ENCODE data around the gene SOCS4. TPM values are rescaled to one million over a fixed set of nuclear protein-coding genes. Genes with fewer than 3 reads are reported as not detected.

The SOCS4 gene
- total RNA-seq, 2 experiments from 2014 or later = 19.5 to 20.7 TPM

DNA sequence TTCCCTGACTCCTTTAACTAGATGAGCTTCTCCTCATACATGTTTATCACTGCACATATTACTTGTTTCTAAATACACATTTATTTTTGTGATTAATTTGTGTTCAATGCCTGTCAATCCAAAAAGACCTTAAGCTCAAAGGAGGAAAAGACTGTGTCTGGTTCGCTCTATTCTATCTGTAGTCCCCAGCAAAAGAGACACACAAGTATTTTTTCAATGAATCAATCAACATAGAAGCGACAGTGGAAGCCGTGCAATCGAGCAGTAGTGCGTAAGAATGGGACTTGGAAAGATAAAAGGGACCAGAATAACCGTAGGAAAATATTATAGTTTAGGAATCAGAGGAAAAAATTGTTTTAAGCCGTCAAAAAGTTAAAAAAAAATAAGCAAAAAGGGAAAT lies 1.1 kb upstream of the SOCS4 start:
- Mint-ChIP-seq H3K4me3 (peak overlapping the region; percentile 91), H3K9me3 (no peaks in the 10 kb centered on the region), H3K4me1 (ENCODE audit: low read depth) (peaks cover 54% of the 10 kb centered on the region), H3K36me3 (ENCODE audit: low read depth) (peaks cover 9% of the 10 kb centered on the region), H3K27me3 (no peaks in the 10 kb centered on the region), H3K27ac (peak overlapping the region; percentile 88)
- DNase-seq (no peak), ATAC-seq (ENCODE audit: poor library complexity) (no peak)
- Histone ChIP-seq H3K4me1 (ENCODE audit: insufficient read depth, low read length) (peaks cover 9% of the 10 kb centered on the region), H3K36me3 (ENCODE audit: insufficient read depth, low read length) (no peaks in the 10 kb centered on the region), H3K27ac (ENCODE audit: low read depth in 1 of 2, low read length in 2 of 2) (no peak overlapping the region), H3K4me3 (ENCODE audit: low read length) (no peak overlapping the region), H3K9me3 (ENCODE audit: control insufficient read depth in 1 of 2, insufficient read depth in 1 of 2, low read length in 2 of 2) (no peaks in the 10 kb centered on the region), H3K27me3 (ENCODE audit: control insufficient read depth in 1 of 2, insufficient read depth in 2 of 2, low read length in 2 of 2) (no peaks in the 10 kb centered on the region)
- TF ChIP-seq, protein P1, sequence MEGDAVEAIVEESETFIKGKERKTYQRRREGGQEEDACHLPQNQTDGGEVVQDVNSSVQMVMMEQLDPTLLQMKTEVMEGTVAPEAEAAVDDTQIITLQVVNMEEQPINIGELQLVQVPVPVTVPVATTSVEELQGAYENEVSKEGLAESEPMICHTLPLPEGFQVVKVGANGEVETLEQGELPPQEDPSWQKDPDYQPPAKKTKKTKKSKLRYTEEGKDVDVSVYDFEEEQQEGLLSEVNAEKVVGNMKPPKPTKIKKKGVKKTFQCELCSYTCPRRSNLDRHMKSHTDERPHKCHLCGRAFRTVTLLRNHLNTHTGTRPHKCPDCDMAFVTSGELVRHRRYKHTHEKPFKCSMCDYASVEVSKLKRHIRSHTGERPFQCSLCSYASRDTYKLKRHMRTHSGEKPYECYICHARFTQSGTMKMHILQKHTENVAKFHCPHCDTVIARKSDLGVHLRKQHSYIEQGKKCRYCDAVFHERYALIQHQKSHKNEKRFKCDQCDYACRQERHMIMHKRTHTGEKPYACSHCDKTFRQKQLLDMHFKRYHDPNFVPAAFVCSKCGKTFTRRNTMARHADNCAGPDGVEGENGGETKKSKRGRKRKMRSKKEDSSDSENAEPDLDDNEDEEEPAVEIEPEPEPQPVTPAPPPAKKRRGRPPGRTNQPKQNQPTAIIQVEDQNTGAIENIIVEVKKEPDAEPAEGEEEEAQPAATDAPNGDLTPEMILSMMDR (IDR thresholded peaks at IDR 0.05) = no peak
- intact Hi-C loops (cut with DNase I, micrococcal nuclease) = loop anchor here (2.0 to 10.0 kb wide), 5 partner anchors 25 to 559 kb away; partner anchors contain the start of genes DLGAP5 (in 1 of the 2), GCH1 (in 1 of the 2), KTN1 (in 1 of the 2) and MAPK1IP1L (in 1 of the 2)
- CTCF ChIA-PET = interaction anchor here (0.9 to 4.0 kb wide), 4 partner anchors 8 to 144 kb away, joined by 3 to 55 read pairs (median 4); partner anchors contain the start of gene MAPK1IP1L
- POLR2A ChIA-PET = interaction anchor here (1.7 to 2.4 kb wide), 2 partner anchors 26 to 144 kb away, joined by 12 to 58 read pairs; partner anchors contain the start of gene MAPK1IP1L

DNA sequence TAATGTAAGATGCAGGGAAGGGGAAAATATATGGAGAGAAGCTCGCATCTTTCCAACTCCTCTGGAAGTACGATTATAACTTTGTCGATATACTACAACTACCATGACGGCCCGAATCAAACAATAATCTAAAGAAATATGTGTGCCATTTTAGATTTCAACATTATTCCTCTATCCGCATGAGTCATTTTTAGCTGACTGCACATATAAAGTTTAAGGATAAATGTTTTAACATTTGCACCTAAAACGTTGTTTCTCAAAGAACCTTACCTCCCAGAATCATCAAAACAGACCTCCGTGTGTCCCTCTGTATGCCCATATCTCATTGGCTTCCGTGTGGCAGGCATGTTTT lies 619 bp upstream of the SOCS4 start:
- TF ChIP-seq, protein P1 (IDR thresholded peaks at IDR 0.05) = no peak
- no peak for ATAC-seq (ENCODE audit: poor library complexity)
- H3K27me3 Mint-ChIP-seq = no peaks in the 10 kb centered on the region
- intact Hi-C loops (cut with DNase I, micrococcal nuclease) = loop anchor here (2.0 to 10.0 kb wide), 5 partner anchors 24 to 558 kb away; partner anchors contain the start of genes DLGAP5 (in 1 of the 2), GCH1 (in 1 of the 2), KTN1 (in 1 of the 2) and MAPK1IP1L (in 1 of the 2)
- H3K27ac Mint-ChIP-seq = peak overlapping the region; percentile 88
- H3K9me3 Mint-ChIP-seq = no peaks in the 10 kb centered on the region
- Histone ChIP-seq H3K9me3 (ENCODE audit: control insufficient read depth in 1 of 2, insufficient read depth in 1 of 2, low read length in 2 of 2) (no peaks in the 10 kb centered on the region), H3K4me3 (ENCODE audit: low read length) (peak overlapping the region; percentile 79), H3K27me3 (ENCODE audit: control insufficient read depth in 1 of 2, insufficient read depth in 2 of 2, low read length in 2 of 2) (no peaks in the 10 kb centered on the region), H3K36me3 (ENCODE audit: insufficient read depth, low read length) (no peaks in the 10 kb centered on the region), H3K4me1 (ENCODE audit: insufficient read depth, low read length) (peaks cover 9% of the 10 kb centered on the region), H3K27ac (ENCODE audit: low read depth in 1 of 2, low read length in 2 of 2) (peak overlapping the region; percentile 78 to 87)
- peaks cover 58% of the 10 kb centered on the region for H3K4me1 Mint-ChIP-seq (ENCODE audit: low read depth)
- H3K4me3 Mint-ChIP-seq = peak overlapping the region; percentile 91
- ChIA-PET CTCF (interaction anchor here (0.7 to 4.0 kb wide), 10 partner anchors 8 to 145 kb away, joined by 3 to 55 read pairs (median 4); partner anchors contain the start of gene MAPK1IP1L), POLR2A (interaction anchor here (0.8 to 2.4 kb wide), 12 partner anchors 11 to 1092 kb away, joined by 3 to 58 read pairs (median 4); partner anchors contain the start of genes CGRRF1, DLGAP5, GCH1 and MAPK1IP1L)
- H3K36me3 Mint-ChIP-seq (ENCODE audit: low read depth) = peaks cover 12% of the 10 kb centered on the region
- DNase-seq = no peak

DNA sequence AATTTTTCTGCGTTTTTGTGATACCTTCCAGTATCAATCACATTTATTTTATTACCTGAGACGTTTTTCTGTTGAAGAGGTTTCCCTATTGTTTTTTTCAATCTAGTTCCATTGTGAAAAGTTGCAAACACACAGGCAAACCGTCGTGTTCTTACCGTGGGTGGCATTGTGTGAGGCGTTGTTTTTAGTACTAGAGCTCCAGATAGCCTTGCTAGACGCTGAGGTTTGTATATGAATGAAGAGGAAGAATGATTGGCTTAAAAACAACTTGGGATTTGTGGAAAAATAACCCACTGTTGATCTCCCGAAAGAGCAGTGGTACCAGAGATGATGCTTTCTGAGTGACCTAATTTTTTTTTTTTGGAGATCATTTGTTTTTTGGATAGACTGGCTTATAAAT lies 1.0 kb downstream of the SOCS4 start:
- no peaks in the 10 kb centered on the region for H3K9me3 Mint-ChIP-seq
- H3K36me3 ChIP-seq (ENCODE audit: insufficient read depth, low read length) = peaks cover 3% of the 10 kb centered on the region
- DNase-seq (no peak), ATAC-seq (ENCODE audit: poor library complexity) (no peak)
- peaks cover 16% of the 10 kb centered on the region for H3K36me3 Mint-ChIP-seq (ENCODE audit: low read depth)
- ChIA-PET POLR2A (interaction anchor here (1.2 kb wide), 1 partner anchor 23 kb away, joined by 6 read pairs; the partner anchor contains the start of gene MAPK1IP1L), CTCF (interaction anchor here (1.2 to 4.0 kb wide), 3 partner anchors 16 to 254 kb away, joined by 3 to 55 read pairs (median 16); partner anchors contain the start of gene MAPK1IP1L)
- no peaks in the 10 kb centered on the region for H3K9me3 ChIP-seq (ENCODE audit: control insufficient read depth in 1 of 2, insufficient read depth in 1 of 2, low read length in 2 of 2)
- H3K4me3 ChIP-seq (ENCODE audit: low read length) = peak overlapping the region; percentile 79
- TF ChIP-seq, protein P1 (IDR thresholded peaks at IDR 0.05) = no peak
- peaks cover 62% of the 10 kb centered on the region for H3K4me1 Mint-ChIP-seq (ENCODE audit: low read depth)
- peak overlapping the region; percentile 88 for H3K27ac Mint-ChIP-seq
- H3K27me3 Mint-ChIP-seq = no peaks in the 10 kb centered on the region
- peaks cover 9% of the 10 kb centered on the region for H3K4me1 ChIP-seq (ENCODE audit: insufficient read depth, low read length)
- no peaks in the 10 kb centered on the region for H3K27me3 ChIP-seq (ENCODE audit: control insufficient read depth in 1 of 2, insufficient read depth in 2 of 2, low read length in 2 of 2)
- intact Hi-C loops (cut with DNase I, micrococcal nuclease) = loop anchor here (5.0 to 10.0 kb wide), 4 partner anchors 57 to 557 kb away; partner anchors contain the start of genes DLGAP5 (in 1 of the 2), GCH1 (in 1 of the 2) and KTN1 (in 1 of the 2)
- H3K27ac ChIP-seq (ENCODE audit: low read depth in 1 of 2, low read length in 2 of 2) = no peak overlapping the region
- peak overlapping the region; percentile 91 for H3K4me3 Mint-ChIP-seq
